Germinal center (tissue), 1 donor: ENCODE measurements around the gene PSME3IP1.
"Not testable (repeated sequence)": the region's sequence is repeated elsewhere in the genome, so short reads cannot be mapped to it uniquely, and the experiment has no call there.

Experiments
- DNase-seq: peaks from one replicate; pipeline ENCODE4 v3.0.0; 2012; ENCODE audit warnings: mixed read lengths, low spot score

PSME3IP1 gene

GRCh38 chr16:57196753-57197152, 10.9 kb upstream of the PSME3IP1 start:
- no peak for DNase-seq

DNA sequence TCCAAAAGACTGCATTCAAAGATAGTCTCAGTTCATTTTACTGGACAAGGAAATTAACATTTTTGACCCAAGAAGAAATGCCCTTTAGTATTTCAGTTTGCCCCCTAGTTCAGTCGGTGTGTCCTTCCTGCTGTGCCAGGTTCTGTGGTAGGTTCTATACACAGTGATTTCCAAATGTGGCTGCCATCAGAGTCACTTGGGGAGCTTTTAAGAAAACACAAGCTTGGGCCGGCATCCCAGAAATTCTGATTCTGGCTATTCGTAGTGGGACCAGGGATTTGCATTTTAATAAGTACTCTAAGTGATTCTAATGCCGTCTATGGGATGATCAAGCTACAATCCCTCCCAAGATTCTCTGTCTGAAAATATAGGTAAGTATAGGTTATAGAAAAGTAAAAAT, 10.4 kb upstream of the PSME3IP1 start:
- no peak for DNase-seq

DNA sequence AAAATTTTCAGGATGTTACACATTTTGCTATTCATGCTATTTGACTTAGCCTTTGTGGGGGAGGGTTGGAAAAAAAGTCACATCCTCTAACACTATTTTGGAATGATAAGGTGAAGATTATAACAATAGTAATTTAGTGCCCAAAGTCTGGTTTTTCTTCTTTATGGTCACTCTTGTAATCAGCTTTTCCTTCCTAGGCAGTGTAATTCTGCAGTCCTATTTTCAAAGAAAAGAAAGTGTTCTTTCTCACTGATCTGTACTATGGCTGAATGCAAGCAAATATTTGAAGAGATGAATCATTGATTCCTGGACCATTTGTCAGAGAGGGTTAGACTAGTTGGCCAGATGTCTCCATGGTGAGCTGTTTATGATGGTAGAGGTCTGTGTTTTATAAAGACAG, 8.7 kb upstream of the PSME3IP1 start:
- DNase-seq = no peak

DNA sequence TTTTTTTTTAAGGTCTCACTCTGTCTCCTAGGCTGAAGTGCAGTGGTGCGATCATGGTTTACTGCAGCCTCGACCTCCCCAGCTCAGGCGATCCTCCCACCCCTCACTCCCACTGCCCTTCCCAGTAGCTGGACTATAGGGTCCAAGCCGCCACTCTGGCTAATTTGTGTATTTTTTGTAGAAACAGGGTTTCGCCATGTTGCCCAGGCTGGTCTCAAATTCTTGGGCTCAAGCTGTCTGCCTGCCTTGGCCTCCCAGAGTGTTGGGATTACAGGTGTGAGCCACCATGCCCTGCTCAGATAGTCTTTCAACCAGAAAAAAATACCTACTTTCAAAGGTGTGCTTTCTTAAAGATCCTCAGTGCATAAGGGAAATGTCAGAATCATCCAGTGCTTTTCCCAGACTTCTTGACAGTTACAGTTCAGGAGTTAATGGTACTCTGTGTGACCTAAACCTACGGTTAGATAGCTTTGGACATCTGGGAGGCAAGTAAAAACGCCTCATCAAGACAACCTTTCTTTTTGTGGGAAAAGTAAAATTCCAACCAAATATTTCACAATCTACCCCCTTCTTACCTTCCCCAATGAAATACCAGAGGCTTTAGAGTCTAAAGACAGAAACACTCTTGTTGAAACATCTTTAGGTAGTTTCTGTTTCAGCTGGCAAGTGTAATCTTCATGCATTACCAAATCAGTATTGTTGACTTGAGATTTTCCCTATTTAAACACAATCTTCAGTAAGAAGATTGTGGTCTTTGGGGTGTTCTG, 7.1 kb upstream of the PSME3IP1 start:
- no peak for DNase-seq

- no peak for DNase-seq
Observed at GRCh38 chr16:57192146-57192545, 6.3 kb upstream of the PSME3IP1 start.

DNA sequence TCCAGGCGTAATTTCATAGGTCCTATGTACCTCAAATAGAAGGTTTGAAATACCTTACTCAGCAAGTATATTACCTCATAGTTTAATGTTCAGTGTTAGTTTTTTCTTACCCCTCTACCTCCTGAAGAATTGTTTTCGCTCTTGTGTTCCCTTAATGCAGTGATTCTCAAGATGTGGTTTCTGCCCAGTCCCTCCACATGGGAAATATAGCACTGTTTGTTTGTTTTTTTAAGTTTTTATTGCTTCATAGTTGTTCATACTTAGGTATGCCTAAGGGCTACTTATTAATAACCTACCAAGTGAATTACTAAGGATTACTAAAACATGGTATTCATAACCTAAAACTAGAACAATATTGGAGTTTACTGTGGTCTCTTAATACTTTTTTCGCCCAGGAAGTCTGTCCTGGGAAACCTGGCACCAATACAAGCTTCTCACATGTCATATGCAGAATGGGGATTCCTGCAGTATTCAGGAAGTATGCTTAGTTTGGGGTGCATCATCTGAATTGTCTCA, 5.3 kb upstream of the PSME3IP1 start:
- DNase-seq = no peak

DNA sequence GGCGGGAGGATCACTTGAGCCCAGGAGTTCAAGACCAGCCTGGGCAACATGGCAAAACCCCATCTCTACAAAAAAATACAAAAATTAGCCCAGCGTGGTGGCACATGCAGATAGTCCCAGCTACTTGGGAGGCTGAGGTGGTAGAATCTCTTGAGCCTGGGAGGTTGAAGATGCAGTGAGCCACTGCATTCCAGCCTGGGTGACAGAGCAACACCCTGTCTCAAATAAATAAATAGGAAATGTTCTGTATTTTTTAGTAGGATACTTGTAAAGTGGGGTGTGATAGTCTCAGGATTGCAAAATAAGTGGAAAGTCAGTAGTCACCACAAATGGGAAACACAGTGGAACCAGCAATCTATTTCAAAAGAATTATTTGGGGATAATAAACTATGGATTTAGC, 4.3 kb upstream of the PSME3IP1 start:
- DNase-seq = no peak

GRCh38 chr16:57189527-57189926, 3.7 kb upstream of the PSME3IP1 start:
- not testable (repeated sequence) for DNase-seq

DNA sequence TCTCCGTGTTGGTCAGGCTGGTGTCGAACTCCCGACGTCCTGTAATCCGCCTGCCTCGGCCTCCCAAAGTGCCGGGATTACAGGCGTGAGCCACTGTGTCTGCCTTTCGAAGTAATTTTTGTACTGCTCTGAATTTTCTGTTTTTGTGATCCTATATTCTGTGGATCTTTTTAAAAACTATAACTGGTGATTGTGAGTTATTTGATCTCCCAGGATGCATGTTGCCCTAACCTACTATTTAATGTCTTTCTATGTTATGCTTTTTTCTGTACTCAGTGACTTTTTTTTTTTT, 2.8 kb upstream of the PSME3IP1 start:
- DNase-seq = no peak

- DNase-seq = not testable (repeated sequence)
Observed at GRCh38 chr16:57187902-57188710, 2.3 kb upstream of the PSME3IP1 start.

GRCh38 chr16:57186872-57187854, 1.3 kb upstream of the PSME3IP1 start:
- DNase-seq = peak; percentile 33

- peak; percentile 65 for DNase-seq
Observed at GRCh38 chr16:57185446-57185944, 344 bp downstream of the PSME3IP1 start.

DNA sequence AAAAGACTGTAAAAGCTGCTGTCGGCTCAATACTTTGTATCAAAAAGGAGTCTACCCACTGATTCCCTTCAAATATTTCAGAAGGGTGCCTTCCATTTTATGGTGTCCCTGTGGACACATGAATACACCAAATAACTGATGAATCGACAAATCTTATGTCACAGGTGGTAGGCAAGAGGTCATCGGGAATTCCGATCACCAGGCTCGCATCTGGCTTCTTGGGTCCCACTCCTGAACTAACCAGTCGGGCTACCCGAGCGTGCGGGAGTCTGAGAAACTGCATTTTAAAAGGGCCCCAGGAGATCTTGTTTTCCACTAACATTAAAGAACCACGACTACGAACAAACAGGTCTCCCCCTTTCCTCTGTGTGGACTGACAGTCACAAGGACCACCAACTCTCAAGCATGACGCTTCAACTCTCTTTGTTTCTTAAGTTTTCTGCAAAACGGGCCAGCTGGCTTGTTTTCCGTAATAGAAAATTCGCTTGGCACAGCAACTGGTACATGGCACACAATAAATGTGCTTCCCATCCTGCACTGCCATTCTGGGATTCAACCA, 873 bp downstream of the PSME3IP1 start:
- DNase-seq = no peak

DNA sequence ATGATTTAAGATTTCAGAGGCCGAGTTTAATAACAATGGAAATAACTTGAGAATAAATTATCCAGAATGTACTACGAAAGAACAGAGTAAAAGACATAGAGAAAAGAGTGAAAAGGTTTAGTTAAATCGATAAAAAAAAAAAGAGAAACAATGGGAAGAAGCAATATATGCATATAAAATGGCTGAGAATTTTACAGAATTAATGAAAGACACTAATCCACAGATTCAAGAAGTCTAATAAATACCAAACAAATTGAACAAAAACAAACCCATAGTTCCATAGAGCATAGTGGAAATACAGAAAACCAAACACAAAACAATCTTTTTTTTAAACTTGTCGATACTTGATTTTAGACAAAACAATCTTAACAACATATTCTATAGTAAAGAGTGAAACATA, 1.7 kb downstream of the PSME3IP1 start:
- DNase-seq = no peak

GRCh38 chr16:57179215-57179828, 6.5 kb downstream of the PSME3IP1 start:
- DNase-seq = no peak

GRCh38 chr16:57178793-57179212, 7.0 kb downstream of the PSME3IP1 start:
- no peak for DNase-seq

GRCh38 chr16:57178196-57178595, 7.6 kb downstream of the PSME3IP1 start:
- DNase-seq = no peak

DNA sequence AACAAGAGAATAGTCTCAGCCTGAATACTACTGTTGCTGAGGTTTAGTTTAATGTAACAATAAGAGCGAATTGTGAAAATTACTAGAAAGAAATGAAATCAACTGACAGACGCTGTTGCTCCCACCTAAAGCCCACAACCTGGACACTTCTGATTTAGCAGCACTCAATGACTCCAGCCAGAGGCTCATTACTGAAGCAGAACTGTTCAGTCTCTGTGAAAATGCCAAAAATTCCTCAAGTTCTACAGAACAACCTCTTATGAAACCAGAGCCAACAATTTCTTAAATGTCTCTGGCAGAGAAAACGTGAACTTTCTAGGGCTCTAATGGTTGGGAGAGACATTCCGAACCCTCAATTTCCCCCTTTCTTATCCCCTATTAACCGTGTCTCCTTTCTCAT, 9.9 kb downstream of the PSME3IP1 start:
- DNase-seq = no peak

GRCh38 chr16:57172721-57173290, 13.0 kb downstream of the PSME3IP1 start:
- DNase-seq = no peak

DNA sequence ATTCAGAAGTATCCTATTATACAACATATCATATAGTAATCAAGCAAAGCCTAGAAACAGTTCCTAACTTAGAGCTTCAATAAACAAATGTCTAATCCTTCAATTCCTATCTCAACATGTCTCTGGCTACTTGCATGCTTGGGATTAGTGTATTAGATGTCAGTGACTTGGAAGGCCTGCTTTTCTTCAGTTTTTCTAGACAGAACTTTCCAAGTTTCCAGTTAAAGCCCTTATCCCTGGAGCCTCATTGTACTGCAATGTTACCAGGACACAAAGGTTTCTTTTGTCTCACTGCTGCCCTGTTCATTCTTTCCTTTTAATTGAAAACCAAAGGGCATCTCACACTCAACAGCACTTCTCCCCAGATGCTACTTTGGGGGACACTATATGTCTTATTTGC, 16.5 kb downstream of the PSME3IP1 start:
- DNase-seq = no peak

DNA sequence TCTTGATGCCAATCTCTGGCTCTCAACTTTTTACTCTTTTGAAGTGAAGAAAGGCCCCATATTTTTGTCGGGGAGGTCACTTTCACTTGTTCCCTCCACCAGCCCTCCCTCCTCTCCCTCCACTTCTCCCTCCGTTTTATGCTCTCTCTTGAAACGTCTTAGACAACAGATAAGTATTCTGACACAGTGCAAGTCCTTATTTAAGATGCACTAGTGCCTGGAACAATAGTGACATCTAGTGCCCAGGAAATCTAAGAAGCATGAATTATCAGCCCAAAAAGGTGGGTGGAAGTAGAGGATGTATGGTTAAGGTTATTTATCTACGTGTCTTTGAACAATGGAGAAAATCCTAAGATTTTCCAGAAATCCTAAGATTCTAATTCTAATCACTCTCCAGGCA, 17.9 kb downstream of the PSME3IP1 start:
- DNase-seq = peak; percentile 48
